Caco-2 (cell line): ENCODE measurements around the gene KRT33A. TPM values are rescaled to one million over a fixed set of nuclear protein-coding genes. Genes with fewer than 3 reads are reported as not detected.

Experiments
- BruUV-seq: library from RNA; stranded (reverse); fragments of 400-500 nt; replicated peaks from 2 replicates; lab custom pipeline; 2021; lab: Mats Ljungman, UMichigan
- CTCF ChIA-PET: fragments of 300-600 bp; sonication (Branson Sonifier 250); formaldehyde crosslinking; loops from one replicate; lab custom pipeline; 2022; ENCODE audit warnings: antibody characterized with exemption; lab: Charles Lee
- POLR2A ChIA-PET: fragments of 300-600 bp; sonication (Branson Sonifier 250); formaldehyde crosslinking; loops from one replicate; lab custom pipeline; 2022; ENCODE audit warnings: antibody characterized with exemption; lab: Charles Lee
- DNase-seq, 2 experiments: peaks; one replicate each; pipeline versions ENCODE4 v3.0.0 to v3.0.0-alpha.2; 2020 to 2022
- H3K27me3 ChIP-seq: replicated peaks from 2 replicates; pipeline ENCODE4 v1.6.0; 2011; ENCODE audit warnings: low read length; ENCODE audit not compliant: control insufficient read depth, insufficient read depth
- H3K36me3 ChIP-seq: 2 replicates; pipeline ENCODE4 v1.5.1; 2011; ENCODE audit warnings: low read length; ENCODE audit not compliant: control insufficient read depth, insufficient read depth
- H3K4me1 ChIP-seq: fragments of 250-450 bp; sonication (Bioruptor Pico); 2 replicates; pipeline ENCODE4 v1.5.1; 2020; ENCODE audit warnings: mild to moderate bottlenecking
- H3K4me3 ChIP-seq: 2 replicates; pipeline ENCODE4 v1.5.1; 2011; ENCODE audit warnings: low read depth, mild to moderate bottlenecking, control low read depth, low read length
- H3K9me3 ChIP-seq: fragments of 250-450 bp; sonication (Bioruptor Pico); 2 replicates; pipeline ENCODE4 v1.5.1; 2020; ENCODE audit warnings: mild to moderate bottlenecking, moderate library complexity
- H3K27ac Mint-ChIP-seq: one replicate; pipeline ENCODE4 v1.8.0; 2022; ENCODE audit warnings: mixed read lengths; ENCODE audit not compliant: unreplicated experiment
- H3K27me3 Mint-ChIP-seq: one replicate; pipeline ENCODE4 v1.8.0; 2022; ENCODE audit warnings: mixed read lengths; ENCODE audit not compliant: insufficient read depth, unreplicated experiment
- H3K36me3 Mint-ChIP-seq: one replicate; pipeline ENCODE4 v1.8.0; 2022; ENCODE audit warnings: mild to moderate bottlenecking, mixed read lengths; ENCODE audit not compliant: insufficient read depth, unreplicated experiment
- H3K4me1 Mint-ChIP-seq: one replicate; pipeline ENCODE4 v1.8.0; 2022; ENCODE audit warnings: low read depth, mixed read lengths; ENCODE audit not compliant: unreplicated experiment
- H3K4me3 Mint-ChIP-seq: one replicate; pipeline ENCODE4 v1.8.0; 2022; ENCODE audit warnings: mild to moderate bottlenecking, moderate library complexity, mixed read lengths; ENCODE audit not compliant: unreplicated experiment
- H3K9me3 Mint-ChIP-seq: one replicate; pipeline ENCODE4 v1.8.0; 2022; ENCODE audit warnings: mixed read lengths; ENCODE audit not compliant: unreplicated experiment
- CTCF ChIP-seq, 2 experiments: fragments of 200-600 bp in 1 of 2; IDR thresholded peaks; 1 replicate in 1 of 2; 2 replicates in 1 of 2; pipeline versions ENCODE4 v1.5.1 to v1.8.0; 2011 to 2022; ENCODE audit warnings: antibody characterized with exemption in 1 of 2, control low read depth in 1 of 2, inconsistent platforms in 1 of 2, low read depth in 1 of 2, low read length in 1 of 2, mild to moderate bottlenecking in 1 of 2, moderate library complexity in 1 of 2; ENCODE audit not compliant: insufficient read depth in 1 of 2, severe bottlenecking in 1 of 2, unreplicated experiment in 1 of 2
- intact Hi-C: fragments of 100-400 bp; cut with micrococcal nuclease; formaldehyde crosslinking; loops from one replicate; pipeline ENCODE4 v1.10.0; 2022; ENCODE audit not compliant: unreplicated experiment
- total RNA-seq: library from RNA; stranded (reverse); gene quantifications from 2 replicates; pipeline ENCODE4 v1.2.3, GENCODE V29; 2022

The KRT33A gene
- total RNA-seq, 1 experiment from 2014 or later, result not detected

DNA sequence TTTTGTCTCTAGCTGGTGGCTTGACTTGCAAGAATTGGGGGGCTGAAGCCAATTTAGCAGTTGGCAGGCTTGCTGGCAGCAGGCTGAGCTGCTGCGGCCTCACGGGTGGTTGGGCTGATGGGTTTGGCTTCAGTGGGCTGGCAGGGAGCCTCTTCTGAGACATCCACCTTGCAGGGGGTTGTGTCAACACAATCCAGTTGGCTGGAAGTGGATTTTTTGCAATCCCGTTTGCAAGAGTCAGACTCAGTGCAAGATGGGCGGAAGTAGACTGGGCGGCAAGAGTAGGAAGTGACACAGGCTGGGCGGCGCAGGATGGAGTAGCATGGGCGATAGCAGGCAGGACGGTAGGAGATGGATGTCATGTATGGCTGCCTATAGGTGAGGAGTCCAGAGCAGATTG lies 43.0 kb downstream of the KRT33A start:
- BruUV-seq, result no TSS peak

GRCh38 chr17:41304091-41304490 lies 46.5 kb downstream of the KRT33A start:
- Mint-ChIP-seq H3K27ac (no peak overlapping the region), H3K27me3 (no peaks in the 10 kb centered on the region), H3K4me1 (no peaks in the 10 kb centered on the region), H3K4me3 (no peak overlapping the region), H3K9me3 (no peaks in the 10 kb centered on the region), H3K36me3 (no peaks in the 10 kb centered on the region)
- BruUV-seq, result no TSS peak
- ChIA-PET CTCF (no interaction called here), POLR2A (no interaction called here)
- H3K4me1 ChIP-seq, result no peaks in the 10 kb centered on the region
- H3K27me3 ChIP-seq, result no peaks in the 10 kb centered on the region
- no peak for TF ChIP-seq CTCF (IDR thresholded peaks at IDR 0.05; ENCODE audit: insufficient read depth in 1 of 2, low read depth in 1 of 2, low read length in 1 of 2, severe bottlenecking in 1 of 2, unreplicated experiment in 1 of 2)
- no peak overlapping the region for H3K4me3 ChIP-seq
- intact Hi-C loops, result no loop called here
- H3K9me3 ChIP-seq, result no peaks in the 10 kb centered on the region; the same call in 1 of the 2 replicates
- no peaks in the 10 kb centered on the region for H3K36me3 ChIP-seq
- DNase-seq, result no peak

More for the DNA sequence above, 43.0 kb downstream of the KRT33A start:
- Mint-ChIP-seq H3K4me1 (no peaks in the 10 kb centered on the region), H3K9me3 (no peaks in the 10 kb centered on the region), H3K36me3 (no peaks in the 10 kb centered on the region), H3K27ac (no peak overlapping the region), H3K27me3 (no peaks in the 10 kb centered on the region), H3K4me3 (no peak overlapping the region)
- Histone ChIP-seq H3K4me3 (no peak overlapping the region), H3K4me1 (no peaks in the 10 kb centered on the region), H3K9me3 (no peaks in the 10 kb centered on the region; the same call in 1 of the 2 replicates), H3K36me3 (no peaks in the 10 kb centered on the region), H3K27me3 (no peaks in the 10 kb centered on the region)
- no peak for TF ChIP-seq CTCF (IDR thresholded peaks at IDR 0.05; ENCODE audit: insufficient read depth in 1 of 2, low read depth in 1 of 2, low read length in 1 of 2, severe bottlenecking in 1 of 2, unreplicated experiment in 1 of 2)
- POLR2A ChIA-PET, result no interaction called here
- CTCF ChIA-PET, result interaction anchor here (1.6 kb wide), 1 partner anchor 15 kb away, joined by 4 read pairs; no protein-coding TSS in a partner anchor
- intact Hi-C loops, result no loop called here
- no peak for DNase-seq

GRCh38 chr17:41302981-41303380 lies 47.6 kb downstream of the KRT33A start:
- no peak for TF ChIP-seq CTCF (IDR thresholded peaks at IDR 0.05; ENCODE audit: insufficient read depth in 1 of 2, low read depth in 1 of 2, low read length in 1 of 2, severe bottlenecking in 1 of 2, unreplicated experiment in 1 of 2)
- H3K4me1 ChIP-seq, result no peaks in the 10 kb centered on the region
- Mint-ChIP-seq H3K9me3 (no peaks in the 10 kb centered on the region), H3K4me1 (no peaks in the 10 kb centered on the region), H3K27me3 (no peaks in the 10 kb centered on the region), H3K36me3 (no peaks in the 10 kb centered on the region), H3K27ac (no peak overlapping the region), H3K4me3 (no peak overlapping the region)
- no peak for DNase-seq
- H3K9me3 ChIP-seq, result no peaks in the 10 kb centered on the region; the same call in 1 of the 2 replicates
- BruUV-seq, result no TSS peak
- H3K36me3 ChIP-seq, result no peaks in the 10 kb centered on the region
- H3K27me3 ChIP-seq, result no peaks in the 10 kb centered on the region
- POLR2A ChIA-PET, result no interaction called here
- intact Hi-C loops, result no loop called here
- CTCF ChIA-PET, result no interaction called here
- H3K4me3 ChIP-seq, result no peak overlapping the region
